ENCODE data around the gene UNC13B.

DNA sequence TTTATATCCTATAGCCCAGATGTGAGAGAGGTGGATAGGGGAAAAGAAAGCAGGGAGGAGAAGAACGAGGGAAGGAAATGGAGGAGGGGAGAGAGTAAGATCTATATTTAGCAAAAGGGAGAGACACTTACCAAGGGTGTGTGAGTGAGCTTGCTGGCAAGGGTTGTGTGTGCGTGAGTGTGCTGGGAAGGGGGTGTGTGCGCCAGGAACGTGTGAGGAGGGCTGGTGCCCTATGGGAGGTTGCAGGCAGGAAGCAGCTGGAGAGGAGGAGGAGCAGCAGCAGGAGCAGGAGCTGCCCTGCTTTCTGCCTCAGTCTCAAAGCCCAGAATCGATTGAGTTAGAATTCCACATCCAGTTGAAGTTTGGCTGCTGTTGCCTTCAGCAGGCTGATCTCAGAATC is 179.8 kb downstream of the UNC13B start:
- TF ChIP-seq CTCF (IDR thresholded peaks at IDR 0.05; ENCODE audit: poor library complexity), result no peak
- no peak for TF ChIP-seq EZH2phosphoT487 (IDR thresholded peaks at IDR 0.05; ENCODE audit: low read depth, severe bottlenecking, unreplicated experiment)
